ENCODE data around the gene SRR. TPM values are rescaled to one million over a fixed set of nuclear protein-coding genes. Genes with fewer than 3 reads are reported as not detected.

SRR gene
- total RNA-seq, 1 donor from 2014 or later: 12.2 TPM

GRCh38 chr17:2282297-2282873 lies 21.4 kb upstream of the SRR start:
- H3K27me3 ChIP-seq (ENCODE audit: low read depth): no peaks in the 10 kb centered on the region
- H3K36me3 ChIP-seq: peaks cover 86% of the 10 kb centered on the region
- no peak overlapping the region for H3K27ac ChIP-seq
- H3K4me3 ChIP-seq: no peak overlapping the region
- DNase-seq: no peak
- no peaks in the 10 kb centered on the region for H3K9me3 ChIP-seq
- ATAC-seq: peak; percentile 52 to 59
- H3K4me1 ChIP-seq: no peaks in the 10 kb centered on the region
- TF ChIP-seq, protein P1, sequence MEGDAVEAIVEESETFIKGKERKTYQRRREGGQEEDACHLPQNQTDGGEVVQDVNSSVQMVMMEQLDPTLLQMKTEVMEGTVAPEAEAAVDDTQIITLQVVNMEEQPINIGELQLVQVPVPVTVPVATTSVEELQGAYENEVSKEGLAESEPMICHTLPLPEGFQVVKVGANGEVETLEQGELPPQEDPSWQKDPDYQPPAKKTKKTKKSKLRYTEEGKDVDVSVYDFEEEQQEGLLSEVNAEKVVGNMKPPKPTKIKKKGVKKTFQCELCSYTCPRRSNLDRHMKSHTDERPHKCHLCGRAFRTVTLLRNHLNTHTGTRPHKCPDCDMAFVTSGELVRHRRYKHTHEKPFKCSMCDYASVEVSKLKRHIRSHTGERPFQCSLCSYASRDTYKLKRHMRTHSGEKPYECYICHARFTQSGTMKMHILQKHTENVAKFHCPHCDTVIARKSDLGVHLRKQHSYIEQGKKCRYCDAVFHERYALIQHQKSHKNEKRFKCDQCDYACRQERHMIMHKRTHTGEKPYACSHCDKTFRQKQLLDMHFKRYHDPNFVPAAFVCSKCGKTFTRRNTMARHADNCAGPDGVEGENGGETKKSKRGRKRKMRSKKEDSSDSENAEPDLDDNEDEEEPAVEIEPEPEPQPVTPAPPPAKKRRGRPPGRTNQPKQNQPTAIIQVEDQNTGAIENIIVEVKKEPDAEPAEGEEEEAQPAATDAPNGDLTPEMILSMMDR (IDR thresholded peaks at IDR 0.05): peak; percentile 62
- intact Hi-C loops (cut with DNase I): no loop called here

GRCh38 chr17:2283302-2283701 lies 20.4 kb upstream of the SRR start:
- Histone ChIP-seq H3K27me3 (ENCODE audit: low read depth) (no peaks in the 10 kb centered on the region), H3K9me3 (no peaks in the 10 kb centered on the region), H3K27ac (no peak overlapping the region), H3K4me1 (no peaks in the 10 kb centered on the region), H3K36me3 (peaks cover 93% of the 10 kb centered on the region), H3K4me3 (no peak overlapping the region)
- ATAC-seq: peak in 1 of 2 donors; percentile 13
- no peak for DNase-seq
- TF ChIP-seq, protein P1 (IDR thresholded peaks at IDR 0.05): no peak
- intact Hi-C loops (cut with DNase I): no loop called here

DNA sequence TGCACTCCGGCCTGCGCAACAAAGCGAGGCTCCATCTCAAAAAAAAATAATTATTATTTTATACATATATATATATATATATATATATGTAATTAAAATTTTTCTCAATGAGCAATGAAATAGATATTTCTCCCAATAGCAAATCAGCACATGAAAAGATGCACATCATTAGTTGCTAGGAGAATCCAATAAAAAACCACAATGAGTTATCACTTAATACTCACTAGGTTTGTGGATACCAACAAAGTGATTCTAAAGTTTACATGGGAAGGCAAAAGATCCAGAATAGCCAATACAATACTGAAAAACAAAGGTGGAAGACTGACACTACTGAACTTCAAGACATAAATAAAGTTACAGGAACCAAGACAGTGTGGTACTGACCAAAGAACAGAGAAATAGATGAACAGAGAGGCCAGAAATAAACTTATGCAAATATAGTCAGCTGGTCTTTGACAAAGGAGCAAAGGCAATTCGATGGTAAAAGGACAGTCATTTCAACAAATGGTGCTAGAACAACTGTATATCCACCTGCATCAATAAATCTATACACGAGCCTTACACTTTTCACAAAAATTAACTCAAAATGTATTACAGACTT lies 13.8 kb upstream of the SRR start:
- H3K9me3 ChIP-seq: no peaks in the 10 kb centered on the region
- H3K27me3 ChIP-seq (ENCODE audit: low read depth): no peaks in the 10 kb centered on the region
- H3K27ac ChIP-seq: no peak overlapping the region
- H3K4me3 ChIP-seq: no peak overlapping the region
- H3K36me3 ChIP-seq: peaks cover 91% of the 10 kb centered on the region
- ATAC-seq: no peak
- TF ChIP-seq, protein P1 (IDR thresholded peaks at IDR 0.05): no peak
- intact Hi-C loops (cut with DNase I): no loop called here
- no peaks in the 10 kb centered on the region for H3K4me1 ChIP-seq
- DNase-seq: no peak

DNA sequence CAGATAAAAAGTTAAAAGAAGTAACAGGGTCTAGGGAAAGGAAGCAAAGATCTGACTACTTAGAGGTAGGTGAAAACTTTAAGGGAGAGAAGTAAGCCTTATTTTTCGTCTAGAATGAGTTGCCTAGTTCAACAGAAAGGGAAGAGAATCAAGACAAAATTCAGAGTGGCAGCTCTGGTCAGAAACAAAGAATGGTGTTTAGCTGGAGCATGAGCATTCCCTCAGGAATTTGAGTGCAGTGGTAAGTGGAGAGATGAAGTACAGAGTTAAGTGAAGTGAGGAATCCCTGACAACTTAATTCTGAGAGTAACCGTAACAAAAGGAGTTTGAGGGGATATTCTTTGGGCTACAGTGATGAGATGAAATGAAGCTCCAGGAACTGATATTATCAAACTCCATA lies 11.7 kb upstream of the SRR start:
- H3K27ac ChIP-seq: no peak overlapping the region
- no peaks in the 10 kb centered on the region for H3K27me3 ChIP-seq (ENCODE audit: low read depth)
- no peak for DNase-seq
- no peak overlapping the region for H3K4me3 ChIP-seq
- intact Hi-C loops (cut with DNase I): no loop called here
- no peaks in the 10 kb centered on the region for H3K9me3 ChIP-seq
- peaks cover 98% of the 10 kb centered on the region for H3K36me3 ChIP-seq
- no peaks in the 10 kb centered on the region for H3K4me1 ChIP-seq
- TF ChIP-seq, protein P1 (IDR thresholded peaks at IDR 0.05): no peak
- peak in 1 of 2 donors; percentile 79 for ATAC-seq

- H3K36me3 ChIP-seq: peaks cover 98% of the 10 kb centered on the region
- ATAC-seq (no peak), DNase-seq (no peak)
- no peaks in the 10 kb centered on the region for H3K9me3 ChIP-seq
- no peak overlapping the region for H3K27ac ChIP-seq
- TF ChIP-seq, protein P1 (IDR thresholded peaks at IDR 0.05): no peak
- intact Hi-C loops (cut with DNase I): no loop called here
- no peak overlapping the region for H3K4me3 ChIP-seq
- H3K27me3 ChIP-seq (ENCODE audit: low read depth): no peaks in the 10 kb centered on the region
- peaks cover 7% of the 10 kb centered on the region for H3K4me1 ChIP-seq
Measured at GRCh38 chr17:2295575-2295974, 8.2 kb upstream of the SRR start.

Data from lower lobe of right lung (tissue), 2 donors.